Measurements from ENCODE around the gene IL10RB.
"Not testable (repeated sequence)": the region's sequence is repeated elsewhere in the genome, so short reads cannot be mapped to it uniquely, and the experiment has no call there.

IL10RB gene

DNA sequence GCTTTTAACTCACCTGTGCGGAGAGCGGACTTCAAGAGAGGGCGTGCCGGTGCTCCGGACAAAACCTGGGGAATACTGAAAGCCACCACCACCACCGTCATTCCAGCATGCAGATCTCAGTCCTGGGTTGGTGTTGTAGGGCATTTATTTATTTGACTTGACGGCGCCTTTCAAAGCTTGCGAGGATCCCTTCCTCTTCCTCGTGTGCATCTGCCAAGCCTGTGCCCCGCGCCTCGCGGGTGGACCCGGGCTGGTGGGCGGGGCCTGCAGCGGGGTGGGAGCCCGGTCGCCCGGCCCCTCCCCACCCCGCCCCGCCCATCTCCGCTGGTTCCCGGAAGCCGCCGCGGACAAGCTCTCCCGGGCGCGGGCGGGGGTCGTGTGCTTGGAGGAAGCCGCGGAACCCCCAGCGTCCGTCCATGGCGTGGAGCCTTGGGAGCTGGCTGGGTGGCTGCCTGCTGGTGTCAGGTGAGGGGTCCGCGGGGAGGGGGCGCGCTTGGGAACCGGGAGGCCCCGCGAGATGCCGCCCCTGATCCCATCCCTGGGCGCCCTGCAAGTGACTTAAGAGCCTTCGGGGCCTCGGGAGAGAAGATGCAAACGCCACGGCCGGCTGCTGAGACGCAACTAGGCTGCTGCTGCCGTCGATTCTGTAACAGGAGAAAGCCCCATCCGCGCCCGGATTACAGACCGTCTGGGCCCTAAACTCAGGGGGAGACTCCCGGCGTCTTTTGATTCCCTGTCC is at the start of gene IL10RB:
IL10RB (plus strand) TSS at position 318 of the 739 bp plus-strand sequence; CDS start at position 417, 99 bp downstream.
- DNase-seq: peak; percentile 71

DNA sequence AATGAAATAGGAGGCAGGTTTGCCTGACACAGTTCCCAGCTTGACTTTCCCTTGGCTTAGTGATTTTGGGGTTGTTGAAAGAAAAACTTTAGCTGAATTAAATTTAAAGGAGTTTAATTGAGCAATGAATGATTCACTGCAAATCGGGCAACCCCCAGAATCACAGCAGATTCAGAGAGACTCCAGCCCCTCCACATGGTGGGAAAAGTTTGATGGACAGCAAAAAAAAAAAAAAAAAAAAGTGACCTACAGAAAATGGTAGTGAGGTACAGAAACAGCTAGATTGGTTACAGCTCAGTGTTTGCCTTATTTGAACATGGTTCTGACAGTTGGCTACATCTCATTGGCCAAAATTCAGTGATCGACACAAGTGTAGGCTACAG is 49.0 kb upstream of the IL10RB start:
- DNase-seq: no peak

DNA sequence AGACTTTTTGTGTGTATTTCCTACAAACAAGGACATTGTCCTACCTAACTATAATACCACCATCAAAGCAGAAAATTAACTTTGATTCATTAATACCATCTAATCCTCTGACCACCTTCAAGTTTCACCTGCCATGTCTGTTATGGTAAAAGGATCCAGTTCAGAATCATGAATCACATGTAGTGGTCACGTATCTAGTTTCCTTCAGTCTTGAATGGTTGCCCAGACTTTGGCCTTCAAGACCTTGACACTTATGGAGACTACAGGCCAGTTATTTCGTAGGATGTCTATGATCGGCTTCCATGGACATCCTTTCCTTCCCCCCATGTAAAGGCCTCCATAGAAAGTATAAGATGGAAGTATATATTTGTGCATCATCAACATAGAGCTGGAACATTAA is 46.9 kb upstream of the IL10RB start:
- DNase-seq: no peak

DNA sequence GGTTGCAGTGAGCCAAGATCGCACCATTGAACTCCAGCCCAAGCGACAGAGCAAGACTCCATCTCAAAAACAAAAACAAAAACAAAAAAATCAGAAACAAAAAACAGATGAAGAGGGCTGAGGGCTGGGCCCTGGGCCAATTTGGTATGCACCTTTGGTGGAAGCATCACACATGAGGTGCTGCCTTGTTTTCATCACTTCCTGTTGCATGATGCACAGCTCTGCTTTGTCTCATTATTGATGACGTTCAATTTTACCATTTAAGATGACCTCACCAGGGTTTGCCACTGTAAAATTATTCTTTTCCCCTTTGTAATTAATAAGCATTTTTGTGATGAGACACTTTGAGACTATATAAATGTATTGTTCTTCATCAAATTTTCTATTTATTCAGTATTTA is 46.2 kb upstream of the IL10RB start:
- no peak for DNase-seq

DNA sequence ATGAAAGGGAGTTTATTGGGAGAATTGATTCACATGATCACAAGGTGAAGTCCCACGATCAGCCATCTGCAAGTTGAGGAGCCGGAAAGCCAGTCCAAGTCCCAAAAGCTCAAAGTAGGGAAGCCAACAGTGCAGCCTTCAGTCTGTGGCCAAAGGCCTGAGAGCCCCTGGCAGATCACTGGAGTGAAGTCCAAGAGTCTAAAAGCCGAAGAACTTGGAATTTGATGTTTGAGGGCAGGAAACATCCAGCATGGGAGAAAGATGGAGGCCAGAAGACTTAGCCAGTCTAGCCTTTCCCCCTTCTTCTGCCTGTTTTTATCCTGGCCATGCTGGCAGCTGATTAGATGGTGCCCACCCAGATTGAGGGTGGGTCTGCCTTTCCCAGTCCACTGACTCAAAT is 40.8 kb upstream of the IL10RB start:
- not testable (repeated sequence) for DNase-seq

DNA sequence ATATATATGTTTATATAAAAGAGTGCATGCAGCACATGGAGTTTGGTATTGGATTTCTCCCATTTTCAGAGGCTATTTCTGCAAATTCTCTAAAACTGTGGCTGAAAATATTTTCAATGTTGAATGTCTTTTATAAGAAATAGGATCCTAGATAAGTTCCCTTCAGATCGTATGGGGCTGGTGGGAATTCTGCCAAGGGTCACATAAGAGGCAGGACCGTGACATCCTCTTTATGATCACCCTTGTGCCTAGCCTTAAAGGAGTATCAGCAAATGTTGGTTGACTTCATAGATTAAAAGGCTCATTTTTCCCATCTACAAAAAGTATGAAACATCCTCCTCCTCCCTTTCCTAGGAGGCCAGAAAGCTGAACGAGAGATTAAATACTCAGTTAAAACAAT is 37.7 kb upstream of the IL10RB start:
- DNase-seq: no peak

DNA sequence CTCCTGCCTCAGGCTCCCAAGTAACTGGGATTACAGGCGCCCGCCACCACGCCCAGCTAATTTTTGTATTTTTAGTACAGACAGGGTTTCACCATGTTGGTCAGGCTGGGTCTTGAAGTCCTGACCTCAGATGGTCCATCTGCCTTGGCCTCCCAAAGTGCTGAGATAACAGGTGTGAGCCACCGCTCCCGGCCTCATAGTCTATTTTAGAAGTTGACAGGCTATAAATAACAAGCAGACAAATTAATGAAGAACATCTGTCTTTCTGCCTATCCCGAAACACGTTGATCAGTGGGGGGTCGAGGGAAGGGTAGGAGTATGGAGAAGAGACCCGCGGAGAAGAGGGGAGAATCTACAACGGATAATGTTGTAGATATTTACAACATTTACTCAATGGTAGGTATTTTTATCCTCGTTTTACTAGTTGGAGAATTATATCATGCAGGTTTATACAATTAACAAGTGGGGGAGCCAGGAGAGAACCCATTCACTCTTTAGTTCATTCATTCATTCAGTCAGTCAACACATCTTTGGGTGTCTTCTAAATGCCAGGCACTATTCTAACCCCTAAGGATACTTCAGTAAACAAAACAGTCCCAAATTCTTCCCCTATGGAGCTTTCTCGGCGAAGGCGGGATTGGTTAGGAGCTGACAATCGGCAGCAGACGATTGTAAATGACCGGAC is 36.9 kb upstream of the IL10RB start:
- DNase-seq: no peak

DNA sequence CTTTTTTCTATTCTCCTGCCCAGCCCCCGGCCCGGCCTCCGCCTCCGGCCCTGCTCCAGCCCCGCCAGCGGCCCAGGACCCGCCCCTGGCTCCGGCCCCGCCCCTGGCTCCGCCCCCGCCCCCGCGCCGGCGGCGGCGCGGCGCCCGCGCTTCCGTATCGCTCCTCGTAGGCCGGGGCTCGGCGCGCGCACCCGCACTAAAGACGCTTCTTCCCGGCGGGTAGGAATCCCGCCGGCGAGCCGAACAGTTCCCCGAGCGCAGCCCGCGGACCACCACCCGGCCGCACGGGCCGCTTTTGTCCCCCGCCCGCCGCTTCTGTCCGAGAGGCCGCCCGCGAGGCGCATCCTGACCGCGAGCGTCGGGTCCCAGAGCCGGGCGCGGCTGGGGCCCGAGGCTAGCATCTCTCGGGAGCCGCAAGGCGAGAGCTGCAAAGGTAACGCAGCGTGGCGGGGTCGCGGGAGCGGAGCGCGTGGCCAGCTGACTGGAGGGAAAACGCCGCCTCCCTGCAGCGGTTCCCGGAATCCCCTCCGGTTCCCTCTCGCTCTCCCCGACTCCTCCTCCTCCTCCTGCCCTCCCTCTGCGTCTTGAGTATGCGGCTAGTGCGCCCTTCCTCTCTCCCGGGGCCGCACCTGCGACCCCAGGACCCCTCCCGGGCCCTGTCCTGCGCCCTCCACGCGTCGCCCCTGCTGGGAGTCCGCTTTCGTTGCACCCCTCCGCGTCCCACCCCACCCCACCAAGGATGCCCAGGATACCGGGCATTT is 36.2 kb upstream of the IL10RB start, which contains the start of gene IFNAR2:
IFNAR2 (plus strand) TSS at position 155 of the 761 bp plus-strand sequence. CDS start 11,985 bp downstream, outside the sequence.
- DNase-seq: peak; percentile 57

DNA sequence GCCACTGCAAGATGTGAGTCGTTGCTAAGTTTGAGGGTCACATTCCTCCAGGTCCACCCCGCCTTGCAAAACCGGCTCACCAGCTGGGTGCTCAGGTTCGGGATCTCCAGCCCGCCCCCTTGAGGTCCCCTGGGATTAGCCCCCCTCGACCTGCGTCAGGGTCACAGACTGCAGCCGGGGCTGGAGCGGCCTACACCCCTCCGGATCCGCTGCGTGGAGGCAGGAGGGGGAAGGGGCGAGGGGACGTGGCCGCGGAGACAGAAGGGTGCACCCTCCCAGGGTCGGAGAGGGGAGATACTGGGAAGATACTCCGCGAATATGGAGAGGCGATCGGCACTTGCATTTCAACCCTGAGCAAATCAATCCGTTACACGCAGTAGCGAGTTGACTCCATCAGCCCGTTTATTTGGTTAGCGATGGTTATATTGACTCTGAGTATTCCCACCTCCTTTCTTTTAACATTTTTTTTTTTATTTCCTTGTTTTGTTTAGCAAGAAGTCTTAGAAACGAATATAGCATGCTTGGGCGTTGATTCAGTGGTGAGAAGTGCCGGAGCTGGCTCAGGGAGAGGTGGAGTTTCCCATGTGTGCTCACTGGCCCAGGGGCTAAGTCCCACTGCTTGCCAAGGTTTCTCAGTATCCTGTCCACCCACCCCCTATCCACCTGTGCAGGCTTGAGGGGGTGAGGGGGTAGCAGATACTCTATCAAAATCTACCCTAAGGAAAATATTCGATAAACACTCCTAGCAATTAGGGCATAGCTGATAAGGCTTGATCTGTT is 35.4 kb upstream of the IL10RB start:
- peak; percentile 40 for DNase-seq

DNA sequence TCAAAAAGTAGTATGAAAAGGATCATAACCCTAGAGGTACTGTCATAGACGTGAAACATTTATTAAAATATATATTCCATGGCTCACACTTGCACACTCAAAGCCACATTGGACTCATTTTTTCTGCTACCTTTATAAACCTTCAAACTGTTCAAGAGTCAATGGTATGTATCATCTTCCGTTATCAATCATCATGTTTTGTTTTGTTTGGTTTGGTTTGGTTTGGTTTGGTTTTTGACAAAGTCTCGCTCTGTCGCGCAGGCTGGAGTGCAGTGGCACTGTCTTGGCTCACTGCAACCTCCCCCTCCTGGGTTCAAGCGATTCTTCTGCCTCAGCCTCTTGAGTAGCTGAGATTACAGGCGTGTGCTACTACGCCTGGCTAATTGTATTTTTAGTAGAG is 34.6 kb upstream of the IL10RB start:
- DNase-seq: no peak

DNA sequence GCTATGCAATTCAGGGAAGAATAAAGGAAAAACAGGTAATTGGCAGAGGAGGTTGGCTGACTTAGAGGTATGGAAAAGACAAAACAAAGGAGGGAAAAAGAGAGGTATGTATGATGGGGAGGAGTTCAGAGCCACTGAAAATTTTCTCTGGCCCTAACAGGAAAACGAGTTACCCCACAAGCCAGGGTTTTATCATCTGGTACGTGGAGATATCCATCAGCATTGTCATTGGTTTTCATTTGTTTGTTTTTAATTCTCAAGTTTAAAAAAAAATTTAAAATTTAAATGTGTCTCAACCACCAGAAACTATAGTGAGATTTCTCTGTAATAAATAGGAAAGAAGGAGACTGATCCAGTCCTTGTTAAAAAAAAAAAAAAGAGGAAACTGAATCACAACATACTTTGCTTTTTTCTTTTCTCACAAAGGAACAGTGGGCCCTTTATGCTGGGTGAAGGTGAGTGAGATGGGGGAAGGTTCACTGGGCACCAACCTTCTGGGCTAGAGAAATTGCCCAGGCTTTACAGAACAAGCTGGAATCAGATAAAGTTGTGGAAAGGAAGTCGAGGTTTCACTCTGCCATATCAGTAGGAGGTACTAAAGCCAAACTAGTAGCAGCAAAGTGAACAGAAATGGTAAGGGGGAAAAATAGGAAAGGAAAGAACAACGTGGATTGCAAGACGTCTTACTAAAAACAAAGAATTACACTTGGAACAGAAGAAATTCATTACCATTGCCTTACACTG is 33.7 kb upstream of the IL10RB start:
- no peak for DNase-seq

DNA sequence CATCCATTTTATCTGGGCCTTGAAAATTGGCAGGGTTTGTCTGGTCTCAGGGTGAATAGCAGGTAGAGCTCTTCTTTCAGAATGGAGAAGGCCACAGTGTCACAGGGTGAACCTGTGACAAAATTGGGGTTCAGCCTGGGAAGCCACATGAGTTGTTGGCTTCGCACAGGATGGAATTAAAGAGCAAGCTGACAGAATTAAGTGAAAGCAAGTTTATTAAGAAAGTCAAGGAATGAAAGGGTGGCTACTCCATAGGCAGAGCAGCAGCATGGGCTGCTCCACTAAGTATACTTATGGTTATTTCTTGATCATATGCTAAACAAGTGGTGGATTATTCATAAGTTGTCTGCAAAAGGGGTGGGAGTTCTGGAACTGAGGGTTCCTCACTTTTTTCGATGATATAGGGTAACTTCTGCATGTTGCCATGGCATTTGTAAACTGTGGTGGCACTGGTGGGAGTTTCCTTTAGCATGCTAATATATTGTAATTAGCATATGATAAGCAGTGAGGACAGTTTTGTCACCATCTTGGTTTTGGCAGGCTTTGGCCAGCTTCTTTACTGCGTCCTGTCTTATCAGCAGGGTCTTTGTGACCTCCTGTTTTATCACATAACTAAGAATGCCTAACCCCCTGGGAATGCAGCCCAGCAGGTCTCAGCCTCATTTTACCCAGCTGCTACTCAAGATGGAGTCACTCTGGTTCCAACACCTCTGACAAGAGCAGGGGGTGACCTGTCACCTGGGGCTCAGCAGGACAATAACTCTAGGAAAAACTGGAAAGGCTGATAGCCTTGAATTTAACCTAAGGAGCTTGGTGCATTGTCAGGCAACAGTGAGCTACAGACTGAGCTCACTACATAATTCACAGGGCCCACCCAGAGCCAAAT is 31.3 kb upstream of the IL10RB start:
- DNase-seq: no peak

DNA sequence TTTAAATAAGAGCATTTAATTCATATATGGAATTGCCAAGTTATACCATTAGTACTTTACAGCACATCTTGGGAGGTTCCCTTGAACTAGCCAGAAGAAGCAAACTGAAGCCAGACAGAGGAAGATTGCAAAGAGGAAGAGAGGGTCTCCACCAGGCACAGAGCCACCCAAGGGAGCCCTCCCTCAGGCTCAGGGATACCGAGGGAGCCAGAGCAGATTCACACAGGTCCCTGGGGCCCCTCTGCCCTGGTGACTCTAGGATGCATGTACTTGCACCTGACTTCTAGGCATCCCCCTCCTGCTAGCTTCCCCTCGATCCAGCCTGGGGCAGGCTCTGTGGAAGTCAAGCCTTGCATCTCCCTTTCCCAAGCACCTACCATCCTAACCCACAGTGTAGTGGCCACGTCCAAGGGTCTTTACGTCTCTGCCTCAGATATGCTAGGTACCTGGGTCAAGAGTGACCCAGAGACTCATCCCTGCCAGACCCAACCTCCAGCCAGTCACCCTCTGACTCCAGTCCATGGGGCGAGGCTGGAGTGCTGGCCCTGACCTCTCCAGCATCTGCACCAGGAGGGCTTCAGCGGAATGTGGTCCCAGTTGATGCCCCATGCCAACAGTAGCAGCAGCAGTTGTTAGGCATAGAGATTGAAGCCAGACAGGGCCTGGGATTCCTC is 30.0 kb upstream of the IL10RB start:
- no peak for DNase-seq

DNA sequence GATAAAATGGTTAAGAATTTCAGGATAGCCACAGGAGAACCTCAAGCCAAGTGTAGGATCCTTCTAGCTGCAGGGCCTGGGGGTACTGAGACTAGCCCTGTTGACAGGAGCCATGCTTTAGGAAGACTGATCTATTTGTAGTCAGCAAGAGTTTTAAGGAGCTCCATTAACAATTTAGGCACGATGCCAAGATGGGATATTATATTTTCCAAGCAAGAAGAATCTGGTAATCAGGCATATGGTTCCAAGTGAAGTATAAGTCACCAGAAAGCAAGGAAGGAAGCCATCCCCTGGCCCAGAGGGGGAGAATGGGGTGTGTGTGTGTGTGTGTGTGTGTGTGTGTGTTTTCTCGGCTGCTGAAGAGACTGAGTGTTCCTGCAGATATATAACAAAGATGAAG is 29.4 kb upstream of the IL10RB start:
- no peak for DNase-seq

DNA sequence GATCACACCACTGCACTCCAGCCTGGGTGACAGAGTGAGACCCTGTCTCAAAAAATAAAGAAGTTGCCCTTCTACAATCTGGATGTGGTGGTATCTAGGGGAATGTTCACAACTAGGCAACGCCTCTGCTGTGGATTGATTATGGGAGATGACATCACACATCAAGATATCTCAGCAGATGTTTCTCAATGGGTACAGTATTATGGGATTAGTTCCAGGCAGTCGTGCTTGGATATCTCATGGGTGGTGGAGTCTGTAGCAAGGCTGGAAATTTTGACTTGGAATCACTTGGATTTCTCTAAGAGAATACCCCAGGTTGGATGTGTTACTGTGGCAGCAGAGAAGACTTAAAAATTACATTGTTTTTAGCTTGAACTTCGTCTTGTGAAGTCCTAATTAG is 28.7 kb upstream of the IL10RB start:
- peak; percentile 11 for DNase-seq

DNA sequence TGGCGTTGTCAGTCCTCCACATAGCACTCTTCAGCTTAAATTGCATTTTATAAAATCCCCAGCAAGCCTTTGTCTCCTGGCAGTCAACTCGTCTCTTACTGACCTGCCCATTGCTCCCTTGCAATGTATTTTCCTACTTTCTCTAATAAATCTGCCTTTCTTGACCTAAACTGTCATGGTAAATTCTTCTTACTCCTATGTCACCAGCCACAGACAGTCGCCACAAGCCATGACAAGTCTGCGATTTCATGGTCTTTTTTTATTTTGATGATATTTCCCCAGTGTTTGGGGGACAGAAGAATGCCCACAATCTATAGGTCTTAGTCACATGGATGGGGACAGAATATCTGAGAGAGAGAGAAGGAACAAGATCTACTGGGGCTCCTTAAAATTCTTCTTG is 28.0 kb upstream of the IL10RB start:
- DNase-seq: no peak

DNA sequence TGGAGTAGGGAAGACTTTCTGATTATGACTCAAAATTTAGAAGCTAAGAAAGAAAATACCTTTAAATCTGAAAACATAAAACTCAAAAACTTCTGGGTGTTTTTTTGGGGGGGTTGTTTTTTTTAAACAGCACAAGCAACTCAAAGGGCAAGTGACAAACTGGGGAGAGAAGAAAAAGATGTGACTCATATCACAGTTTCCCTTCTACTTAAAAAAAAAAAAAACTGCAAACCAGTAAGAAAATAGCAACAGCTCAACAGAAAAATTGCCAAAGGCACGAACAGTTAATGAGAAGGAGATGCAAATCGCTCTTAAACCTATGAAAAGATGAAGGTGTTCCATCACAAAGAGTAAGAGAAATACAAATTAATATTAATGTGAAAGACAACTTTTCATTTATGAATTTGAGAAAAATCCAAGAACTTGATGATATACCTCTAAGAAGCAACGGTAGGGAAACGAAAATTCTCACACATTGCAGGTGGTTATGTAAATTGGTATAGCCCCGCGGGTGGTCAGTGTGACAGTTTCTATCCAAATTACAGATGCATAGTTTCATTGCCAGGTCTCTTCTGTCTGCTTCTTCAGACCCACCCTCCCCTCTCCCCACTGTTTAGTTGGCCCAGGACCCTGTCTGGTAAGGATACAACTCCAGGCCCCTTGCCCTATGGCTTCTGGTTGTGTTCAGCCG is 27.5 kb upstream of the IL10RB start:
- peak; percentile 51 for DNase-seq

DNA sequence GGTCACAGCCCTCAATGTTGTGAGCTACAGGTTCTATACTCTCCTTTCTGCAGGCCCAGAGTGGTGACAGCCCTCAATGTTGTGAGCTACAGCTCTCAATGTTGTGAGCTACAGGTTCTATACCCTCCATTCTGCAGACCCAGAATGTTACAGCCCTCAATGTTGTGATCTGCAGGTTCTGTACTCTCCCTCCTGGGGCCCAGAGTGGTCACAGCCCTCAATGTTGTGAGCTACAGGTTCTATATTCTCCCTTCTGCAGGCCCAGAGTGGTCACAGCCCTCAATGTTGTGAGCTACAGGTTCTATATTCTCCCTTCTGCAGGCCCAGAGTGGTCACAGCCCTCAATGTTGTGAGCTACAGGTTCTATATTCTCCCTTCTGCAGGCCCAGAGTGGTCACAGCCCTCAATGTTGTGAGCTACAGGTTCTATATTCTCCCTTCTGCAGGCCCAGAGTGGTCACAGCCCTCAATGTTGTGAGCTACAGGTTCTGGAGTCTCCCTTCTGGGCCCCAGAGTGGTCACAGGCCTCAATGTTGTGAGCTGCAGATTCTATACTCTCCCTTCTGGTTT is 26.5 kb upstream of the IL10RB start:
- not testable (repeated sequence) for DNase-seq

DNA sequence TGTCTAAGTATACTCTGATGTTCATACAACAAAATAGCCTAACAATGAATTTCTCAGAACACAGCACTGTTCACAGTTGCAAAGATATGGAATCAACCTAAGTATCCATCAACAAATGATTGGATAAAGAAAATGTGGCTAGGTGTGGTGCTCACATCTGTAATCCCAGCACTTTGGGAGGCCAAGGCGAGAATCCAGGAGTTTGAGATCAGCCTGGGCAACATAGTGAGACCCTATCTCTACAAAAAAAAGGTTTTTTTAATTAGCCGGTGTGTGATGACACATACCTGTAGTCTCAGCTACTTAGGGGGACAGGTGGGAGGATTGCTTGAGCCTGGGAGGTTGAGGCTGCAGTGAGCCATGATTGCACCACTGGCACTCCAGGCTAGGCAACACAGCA is 25.8 kb upstream of the IL10RB start:
- DNase-seq: no peak

DNA sequence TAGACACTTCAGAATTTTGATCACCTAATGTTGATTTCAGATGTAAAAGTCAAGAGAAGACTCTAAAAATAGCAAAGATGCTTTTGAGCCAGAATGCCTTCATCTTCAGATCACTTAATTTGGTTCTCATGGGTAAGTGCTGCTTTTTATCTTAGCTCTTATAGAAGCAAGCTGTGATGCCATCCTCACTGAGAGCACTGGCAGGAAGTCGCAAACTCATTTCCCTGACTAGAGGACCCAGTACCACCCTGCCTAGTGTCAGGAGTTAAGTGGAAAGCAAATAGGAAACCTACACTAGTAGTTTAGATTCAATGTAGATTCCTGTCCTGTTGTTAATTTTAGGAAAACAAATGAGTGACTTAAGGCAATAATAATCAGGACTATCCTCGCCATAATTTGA is 24.3 kb upstream of the IL10RB start:
- DNase-seq: no peak

All from MV-4-11 (cell line).